ENCODE results near the gene IL1RAPL2.

IL1RAPL2 gene

DNA sequence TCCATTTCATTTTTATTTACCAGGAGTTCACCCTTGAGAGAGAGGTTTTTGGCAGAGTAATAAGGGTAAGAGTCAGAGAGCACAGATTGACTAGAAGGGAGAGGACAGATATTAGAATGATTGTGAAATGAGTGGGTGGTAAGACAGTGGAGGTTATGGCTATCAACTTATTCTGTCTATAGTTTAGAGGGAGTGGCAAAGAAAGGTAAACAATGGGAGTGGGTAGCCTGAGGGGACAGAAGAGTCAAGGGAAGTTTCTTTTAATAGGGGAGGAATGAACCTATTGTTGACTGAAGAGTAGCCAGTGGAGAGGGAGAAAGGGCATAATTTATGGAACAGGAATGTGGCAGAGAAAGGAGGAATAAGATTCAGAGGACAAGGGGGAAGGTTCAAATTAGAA is 1069.8 kb downstream of the IL1RAPL2 start:
- TF ChIP-seq, protein P1, sequence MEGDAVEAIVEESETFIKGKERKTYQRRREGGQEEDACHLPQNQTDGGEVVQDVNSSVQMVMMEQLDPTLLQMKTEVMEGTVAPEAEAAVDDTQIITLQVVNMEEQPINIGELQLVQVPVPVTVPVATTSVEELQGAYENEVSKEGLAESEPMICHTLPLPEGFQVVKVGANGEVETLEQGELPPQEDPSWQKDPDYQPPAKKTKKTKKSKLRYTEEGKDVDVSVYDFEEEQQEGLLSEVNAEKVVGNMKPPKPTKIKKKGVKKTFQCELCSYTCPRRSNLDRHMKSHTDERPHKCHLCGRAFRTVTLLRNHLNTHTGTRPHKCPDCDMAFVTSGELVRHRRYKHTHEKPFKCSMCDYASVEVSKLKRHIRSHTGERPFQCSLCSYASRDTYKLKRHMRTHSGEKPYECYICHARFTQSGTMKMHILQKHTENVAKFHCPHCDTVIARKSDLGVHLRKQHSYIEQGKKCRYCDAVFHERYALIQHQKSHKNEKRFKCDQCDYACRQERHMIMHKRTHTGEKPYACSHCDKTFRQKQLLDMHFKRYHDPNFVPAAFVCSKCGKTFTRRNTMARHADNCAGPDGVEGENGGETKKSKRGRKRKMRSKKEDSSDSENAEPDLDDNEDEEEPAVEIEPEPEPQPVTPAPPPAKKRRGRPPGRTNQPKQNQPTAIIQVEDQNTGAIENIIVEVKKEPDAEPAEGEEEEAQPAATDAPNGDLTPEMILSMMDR (IDR thresholded peaks at IDR 0.05; ENCODE audit: extremely low read depth, missing control alignments): no peak
- no peak for DNase-seq (ENCODE audit: low spot score)

- DNase-seq (ENCODE audit: low spot score): no peak
- TF ChIP-seq, protein P1 (IDR thresholded peaks at IDR 0.05; ENCODE audit: extremely low read depth, missing control alignments): no peak
These were observed 1070.7 kb downstream of the IL1RAPL2 start for GRCh38 chrX:105636667-105637066.

DNA sequence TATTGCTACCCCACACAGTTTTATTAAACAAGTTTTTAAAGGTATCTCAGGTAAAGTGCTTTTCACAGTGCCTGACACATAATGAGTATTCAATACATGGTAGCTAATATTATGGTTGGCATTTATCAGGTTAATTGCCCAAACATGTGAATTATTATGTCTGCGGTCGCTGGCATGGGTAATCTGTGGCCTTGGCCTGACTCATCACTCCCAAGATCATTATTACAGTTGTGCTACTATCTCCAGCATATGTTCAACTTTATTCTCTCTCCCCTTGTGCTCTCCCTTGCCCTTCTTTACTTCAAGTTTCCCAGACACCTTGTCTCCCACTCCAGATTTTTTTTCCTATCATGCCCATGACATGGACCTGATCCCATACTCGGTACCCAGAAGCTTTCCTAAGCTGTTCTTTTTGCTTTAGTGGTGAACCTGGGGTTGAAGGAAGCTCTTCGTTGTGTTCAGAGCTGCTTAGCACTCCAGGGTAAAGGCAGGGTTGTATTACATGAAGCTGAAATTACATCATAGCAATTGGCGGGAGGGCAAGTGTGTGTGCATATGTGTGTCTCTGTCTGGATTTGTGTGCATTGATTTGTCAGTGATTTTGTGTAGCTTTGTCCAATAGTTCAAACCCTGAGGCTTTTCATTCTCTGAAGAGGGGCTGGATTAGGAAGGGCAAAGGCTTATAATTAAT is 1079.8 kb downstream of the IL1RAPL2 start:
- TF ChIP-seq, protein P1 (IDR thresholded peaks at IDR 0.05; ENCODE audit: extremely low read depth, missing control alignments): no peak
- no peak for DNase-seq (ENCODE audit: low spot score)

- no peak for DNase-seq (ENCODE audit: low spot score)
- TF ChIP-seq, protein P1 (IDR thresholded peaks at IDR 0.05; ENCODE audit: extremely low read depth, missing control alignments): no peak
These were observed 1080.8 kb downstream of the IL1RAPL2 start for GRCh38 chrX:105646592-105647372.

DNA sequence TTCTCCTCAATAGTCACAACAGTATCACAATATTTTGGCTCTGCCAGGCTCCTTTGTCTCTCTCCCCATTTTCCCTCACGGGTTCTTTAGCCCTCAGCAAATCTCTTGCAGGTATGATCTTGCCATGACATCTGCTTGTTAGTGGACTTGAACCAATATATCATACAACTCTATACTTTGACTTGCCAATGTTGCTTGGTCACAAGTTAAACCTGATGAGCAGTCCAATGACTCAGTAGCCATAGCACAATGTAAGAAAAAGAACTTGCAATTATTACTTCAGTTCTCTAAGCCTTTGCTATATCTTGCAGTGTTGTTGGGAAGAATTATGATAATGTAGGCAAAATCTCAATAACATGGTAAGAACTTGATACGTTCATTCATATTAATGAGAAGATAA is 1081.8 kb downstream of the IL1RAPL2 start:
- TF ChIP-seq, protein P1 (IDR thresholded peaks at IDR 0.05; ENCODE audit: extremely low read depth, missing control alignments): no peak
- DNase-seq (ENCODE audit: low spot score): no peak

DNA sequence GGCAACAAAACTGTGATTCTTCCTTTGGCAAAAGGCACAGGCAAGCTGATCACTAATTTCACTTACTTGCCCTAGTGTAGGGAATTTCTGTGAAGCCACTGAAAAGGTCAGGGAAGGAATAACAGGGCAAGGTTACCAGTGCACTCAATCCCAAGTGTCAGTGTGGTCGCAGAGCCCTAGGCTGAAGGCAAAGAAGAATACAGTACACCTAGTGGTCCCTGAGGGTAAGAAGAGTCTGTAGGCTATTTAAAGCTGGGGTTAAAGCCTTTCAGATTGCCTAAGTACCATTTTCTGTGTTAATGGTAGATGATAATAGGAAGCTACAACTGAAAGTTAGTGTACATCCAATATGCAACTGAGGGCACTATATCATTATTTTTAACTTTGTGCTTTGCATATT is 1082.7 kb downstream of the IL1RAPL2 start:
- no peak for DNase-seq (ENCODE audit: low spot score)
- TF ChIP-seq, protein P1 (IDR thresholded peaks at IDR 0.05; ENCODE audit: extremely low read depth, missing control alignments): no peak

GRCh38 chrX:105650577-105650976 is 1084.6 kb downstream of the IL1RAPL2 start:
- TF ChIP-seq, protein P1 (IDR thresholded peaks at IDR 0.05; ENCODE audit: extremely low read depth, missing control alignments): no peak

More at GRCh38 chrX:105650577-105650976, 1084.6 kb downstream of the IL1RAPL2 start:
- no peak for DNase-seq (ENCODE audit: low spot score)
